Left lung (tissue), 10 donors: Measurements from ENCODE around the gene NIPAL4. TPM values are rescaled to one million over a fixed set of nuclear protein-coding genes. Genes with fewer than 3 reads are reported as not detected.

Experiments
- ATAC-seq: fragments of 200-7000 bp; cut with Tn5 transposase; one replicate; pipeline ENCODE4 v1.9.1; 2020; ENCODE audit warnings: moderate library complexity
- DNase-seq, 4 donors: peaks; one replicate each; pipeline ENCODE4 v3.0.0-alpha.2; 2013 to 2020
- H3K27ac ChIP-seq, 2 donors: fragments of 200-600 bp; sonication (generic) in 1 of 2; one replicate each; pipeline versions ENCODE4 v1.5.0 to v1.8.0; 2020 to 2021
- H3K27me3 ChIP-seq, 2 donors: fragments of 200-600 bp; sonication (generic) in 1 of 2; one replicate each; pipeline versions ENCODE4 v1.5.0 to v1.8.0; 2020 to 2021
- H3K36me3 ChIP-seq, 2 donors: fragments of 200-600 bp; sonication (generic) in 1 of 2; one replicate each; pipeline versions ENCODE4 v1.5.0 to v1.8.0; 2020 to 2021
- H3K4me1 ChIP-seq, 2 donors: fragments of 200-600 bp; one replicate each; pipeline ENCODE4 v1.8.0; 2021
- H3K4me3 ChIP-seq, 2 donors: fragments of 200-600 bp; sonication (generic) in 1 of 2; one replicate each; pipeline versions ENCODE4 v1.5.0 to v1.8.0; 2020 to 2021; ENCODE audit warnings: mild to moderate bottlenecking in 1 of 2
- H3K9me3 ChIP-seq, 2 donors: fragments of 200-600 bp; sonication (generic) in 1 of 2; one replicate each; pipeline versions ENCODE4 v1.5.0 to v1.8.0; 2020 to 2021
- intact Hi-C, 2 donors: fragments of 100-400 bp; cut with DNase I; formaldehyde crosslinking; loops; one replicate each; pipeline versions ENCODE4 v1.11.2 to v1.14.2; 2022
- polyA plus RNA-seq, 6 donors: library from polyadenylated mRNA; unstranded; fragments of 120-200 nt; gene quantifications; one replicate each; pipeline ENCODE4 v1.2.1, GENCODE V29; 2013; ENCODE audit not compliant: insufficient read length in 6 of 6
- total RNA-seq, 2 donors: library from RNA; stranded (reverse); fragmentation: NEBNext Ultra II Directional; extraction: Animal tissue kit (Norgen Biotek cat#: 25700); gene quantifications; one replicate each; pipeline ENCODE4 v1.2.1, GENCODE V29; 2021
- TF ChIP-seq, protein P1 (sequence below), 2 donors: fragments of 200-600 bp; sonication (generic) in 1 of 2; IDR thresholded peaks; one replicate each; pipeline versions ENCODE4 v1.5.0 to v1.8.0; 2021; ENCODE audit warnings: antibody characterized with exemption in 2 of 2
- donor health status: DM: no; HTN: yes; CAD: no.
- donor health status: DM: no; HTN: no; CAD: no.

NIPAL4 gene
- total and polyA plus RNA-seq, 8 donors: 0.06 to 0.39 (median 0.14) TPM; not detected in 1

DNA sequence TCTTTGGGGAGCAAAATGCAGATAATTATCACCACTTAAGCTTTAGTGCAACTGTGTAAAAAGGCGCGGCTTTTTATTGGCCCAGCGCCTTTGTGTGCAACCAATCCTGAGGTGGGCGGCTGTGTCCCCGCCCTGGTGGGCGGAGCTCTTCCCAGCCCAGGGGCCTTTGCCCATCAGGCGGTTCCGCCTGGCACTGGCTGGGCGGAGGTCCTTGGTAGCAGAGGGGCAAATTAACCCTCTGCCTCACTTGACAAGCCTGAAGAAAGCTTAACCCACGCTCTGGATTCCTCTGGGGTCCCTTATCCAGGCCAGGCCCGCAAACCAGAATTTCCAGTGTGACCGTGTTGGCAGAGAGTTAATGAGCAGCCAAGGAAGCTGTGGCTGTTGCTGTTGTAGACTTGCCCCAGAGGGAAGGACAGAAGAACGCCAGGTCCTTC is 12.8 kb upstream of the NIPAL4 start:
- H3K4me3 ChIP-seq: no peak overlapping the region
- no peak overlapping the region for H3K27ac ChIP-seq
- DNase-seq (peak in 1 of 4 donors; percentile 69), ATAC-seq (peak; percentile 90)
- no peaks in the 10 kb centered on the region for H3K9me3 ChIP-seq
- peaks cover 0 to 8% of the 10 kb centered on the region in 2 donors for H3K27me3 ChIP-seq
- H3K36me3 ChIP-seq: no peaks in the 10 kb centered on the region
- no peaks in the 10 kb centered on the region for H3K4me1 ChIP-seq
- TF ChIP-seq, protein P1, sequence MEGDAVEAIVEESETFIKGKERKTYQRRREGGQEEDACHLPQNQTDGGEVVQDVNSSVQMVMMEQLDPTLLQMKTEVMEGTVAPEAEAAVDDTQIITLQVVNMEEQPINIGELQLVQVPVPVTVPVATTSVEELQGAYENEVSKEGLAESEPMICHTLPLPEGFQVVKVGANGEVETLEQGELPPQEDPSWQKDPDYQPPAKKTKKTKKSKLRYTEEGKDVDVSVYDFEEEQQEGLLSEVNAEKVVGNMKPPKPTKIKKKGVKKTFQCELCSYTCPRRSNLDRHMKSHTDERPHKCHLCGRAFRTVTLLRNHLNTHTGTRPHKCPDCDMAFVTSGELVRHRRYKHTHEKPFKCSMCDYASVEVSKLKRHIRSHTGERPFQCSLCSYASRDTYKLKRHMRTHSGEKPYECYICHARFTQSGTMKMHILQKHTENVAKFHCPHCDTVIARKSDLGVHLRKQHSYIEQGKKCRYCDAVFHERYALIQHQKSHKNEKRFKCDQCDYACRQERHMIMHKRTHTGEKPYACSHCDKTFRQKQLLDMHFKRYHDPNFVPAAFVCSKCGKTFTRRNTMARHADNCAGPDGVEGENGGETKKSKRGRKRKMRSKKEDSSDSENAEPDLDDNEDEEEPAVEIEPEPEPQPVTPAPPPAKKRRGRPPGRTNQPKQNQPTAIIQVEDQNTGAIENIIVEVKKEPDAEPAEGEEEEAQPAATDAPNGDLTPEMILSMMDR (IDR thresholded peaks at IDR 0.05): no peak
- intact Hi-C loops: no loop called here

DNA sequence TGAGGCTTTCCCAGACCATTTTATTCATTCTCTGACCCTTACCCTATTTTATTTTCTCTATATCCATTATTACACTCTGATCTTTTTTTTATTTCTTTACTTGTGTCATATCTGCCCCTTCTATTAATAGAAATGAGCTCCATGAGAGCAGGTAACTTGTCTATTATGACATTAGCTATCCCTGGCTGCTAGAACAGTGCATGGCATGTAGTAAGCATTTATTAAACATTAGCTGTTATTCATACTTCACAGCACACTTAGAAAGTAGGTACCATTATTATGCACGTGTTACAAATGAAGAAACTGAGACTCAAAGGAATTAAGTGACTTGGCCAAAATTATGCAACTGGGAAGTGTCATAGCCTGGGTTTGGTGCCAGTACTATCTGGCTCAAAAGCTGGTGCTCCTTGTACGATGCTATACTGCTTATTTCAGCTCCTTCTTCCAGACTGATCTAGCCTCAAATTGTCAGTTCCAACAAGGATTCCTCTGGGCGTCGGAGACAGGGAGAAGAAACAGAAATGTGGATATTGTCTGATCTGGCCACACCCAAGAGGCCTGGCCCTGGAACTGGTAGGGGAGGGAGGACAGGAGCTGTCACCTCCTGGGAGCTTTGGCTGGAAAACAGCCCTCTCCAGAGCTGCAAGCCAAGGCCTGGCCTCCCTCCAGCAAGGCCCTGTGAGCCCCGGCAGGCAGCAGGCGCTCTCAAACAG is 10.8 kb upstream of the NIPAL4 start:
- H3K27ac ChIP-seq: no peak overlapping the region
- no peak overlapping the region for H3K4me3 ChIP-seq
- ATAC-seq (no peak), DNase-seq (no peak)
- TF ChIP-seq, protein P1 (IDR thresholded peaks at IDR 0.05): no peak
- intact Hi-C loops: no loop called here
- H3K36me3 ChIP-seq: no peaks in the 10 kb centered on the region
- H3K4me1 ChIP-seq: no peaks in the 10 kb centered on the region
- H3K27me3 ChIP-seq: peaks cover 0 to 7% of the 10 kb centered on the region in 2 donors
- no peaks in the 10 kb centered on the region for H3K9me3 ChIP-seq

DNA sequence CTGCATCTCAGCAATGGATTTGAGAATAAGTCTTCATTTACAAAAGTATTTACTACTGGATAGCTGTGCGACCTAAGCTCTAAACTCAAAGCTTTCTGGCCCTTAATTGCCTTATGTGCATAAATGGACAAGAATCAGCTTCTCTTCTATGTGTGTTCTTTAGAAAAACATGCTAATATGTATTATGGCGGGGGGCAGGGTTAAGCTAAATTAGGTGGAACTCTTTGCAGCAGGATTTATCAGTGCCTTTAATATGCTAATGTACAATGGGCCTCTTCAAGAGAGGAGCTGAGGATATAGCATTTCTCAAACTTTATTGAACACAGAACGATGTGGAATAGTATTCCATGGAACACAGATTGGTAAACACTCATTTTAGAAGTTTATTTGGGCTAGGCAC is 10.0 kb upstream of the NIPAL4 start:
- H3K9me3 ChIP-seq: no peaks in the 10 kb centered on the region
- no peaks in the 10 kb centered on the region for H3K4me1 ChIP-seq
- H3K27me3 ChIP-seq: peaks cover 0 to 6% of the 10 kb centered on the region in 2 donors
- intact Hi-C loops: no loop called here
- H3K36me3 ChIP-seq: no peaks in the 10 kb centered on the region
- TF ChIP-seq, protein P1 (IDR thresholded peaks at IDR 0.05): no peak
- no peak for ATAC-seq
- H3K4me3 ChIP-seq: no peak overlapping the region
- no peak for DNase-seq
- no peak overlapping the region for H3K27ac ChIP-seq

DNA sequence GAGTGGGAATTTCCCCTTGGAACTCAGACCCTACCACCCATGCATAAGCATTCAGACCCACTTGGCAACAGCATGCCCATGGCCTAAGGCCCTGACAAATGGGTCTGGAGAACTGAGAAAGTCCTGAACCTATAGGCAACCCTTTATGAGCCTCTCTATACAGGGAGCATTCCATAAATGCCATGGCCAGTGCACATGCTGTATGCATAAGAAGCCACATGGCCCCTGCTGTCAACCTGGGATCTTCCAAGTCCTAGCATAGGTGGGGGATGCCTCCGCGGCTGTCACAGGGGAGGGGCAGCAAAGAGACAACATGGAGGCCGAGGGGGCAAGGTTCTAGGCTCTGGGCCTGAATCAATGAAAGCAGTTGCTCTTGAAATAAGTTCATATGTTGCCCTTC is 8.2 kb upstream of the NIPAL4 start:
- DNase-seq (no peak), ATAC-seq (no peak)
- Histone ChIP-seq H3K27ac (no peak overlapping the region), H3K4me3 (no peak overlapping the region), H3K36me3 (no peaks in the 10 kb centered on the region), H3K9me3 (no peaks in the 10 kb centered on the region), H3K4me1 (no peaks in the 10 kb centered on the region), H3K27me3 (peaks cover 0 to 9% of the 10 kb centered on the region in 2 donors)
- intact Hi-C loops: no loop called here
- TF ChIP-seq, protein P1 (IDR thresholded peaks at IDR 0.05): no peak

DNA sequence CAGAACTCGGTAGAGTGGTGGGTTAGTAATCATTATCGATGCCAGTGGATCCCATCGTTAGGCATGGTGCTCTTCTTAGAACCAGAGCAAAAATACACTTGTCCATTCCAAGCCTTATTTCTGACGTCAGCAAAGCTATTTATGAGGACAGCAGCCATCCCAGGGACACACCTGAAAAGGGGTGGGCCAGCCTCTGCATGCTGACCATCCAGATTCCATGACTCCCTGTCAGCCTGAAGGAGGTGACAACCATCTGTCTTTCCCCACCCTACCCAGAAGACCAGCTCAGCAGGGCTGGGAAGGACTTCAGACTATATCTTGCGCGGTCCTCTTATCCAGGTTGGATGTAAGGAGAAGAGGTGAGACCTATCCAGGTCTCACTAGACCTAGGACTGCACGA is 5.7 kb upstream of the NIPAL4 start:
- ATAC-seq (no peak), DNase-seq (no peak)
- Histone ChIP-seq H3K9me3 (no peaks in the 10 kb centered on the region), H3K27ac (no peak overlapping the region), H3K36me3 (no peaks in the 10 kb centered on the region), H3K4me1 (no peaks in the 10 kb centered on the region), H3K4me3 (no peak overlapping the region), H3K27me3 (peaks cover 0 to 15% of the 10 kb centered on the region in 2 donors)
- intact Hi-C loops: no loop called here
- TF ChIP-seq, protein P1 (IDR thresholded peaks at IDR 0.05): no peak
